NCI-H146 treated with DMSO at 0.1 percent for 48 hours (cell line): ENCODE measurements around the gene HTR3C.
"Not testable (repeated sequence)": the region's sequence is repeated elsewhere in the genome, so short reads cannot be mapped to it uniquely, and the experiment has no call there.

Experiments used
- DNase-seq: peaks from one replicate; lab custom pipeline; 2025; ENCODE audit not compliant: unreplicated experiment; lab: John Stamatoyannopoulos, UW

Gene HTR3C

GRCh38 chr3:184030536-184030935 is 22.3 kb upstream of the HTR3C start:
- no peak for DNase-seq

- no peak for DNase-seq
Measured at GRCh38 chr3:184031187-184031792, 21.6 kb upstream of the HTR3C start, which contains the start of gene HTR3D. HTR3D (plus strand) TSS chr3:184031742; CDS start chr3:184031742, 0 bp downstream.

GRCh38 chr3:184037816-184038215 is 15.0 kb upstream of the HTR3C start:
- no peak for DNase-seq

GRCh38 chr3:184038307-184038706 is 14.5 kb upstream of the HTR3C start:
- DNase-seq: not testable (repeated sequence)

- DNase-seq: no peak
Measured at GRCh38 chr3:184039414-184039813, 13.4 kb upstream of the HTR3C start.

DNA sequence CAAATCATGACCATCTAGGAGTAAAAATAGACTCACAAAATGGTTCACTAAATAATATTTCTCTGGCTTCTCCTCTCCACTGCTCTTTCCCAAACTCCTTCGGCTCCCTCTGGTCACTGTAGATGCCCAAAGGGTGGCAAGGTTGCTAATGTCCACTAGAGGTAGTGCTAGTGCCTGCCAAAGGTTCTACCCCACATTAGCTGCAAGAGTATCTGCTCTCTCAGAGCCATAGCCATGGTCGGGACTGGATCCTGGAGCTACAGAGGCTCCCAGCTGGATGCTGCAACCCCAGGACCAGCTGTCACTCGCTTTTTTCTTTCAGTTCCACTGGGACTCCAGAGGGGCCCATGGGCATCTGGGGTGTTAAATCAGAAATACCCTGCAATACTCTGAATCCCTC is 12.8 kb upstream of the HTR3C start:
- peak; percentile 86 for DNase-seq

DNA sequence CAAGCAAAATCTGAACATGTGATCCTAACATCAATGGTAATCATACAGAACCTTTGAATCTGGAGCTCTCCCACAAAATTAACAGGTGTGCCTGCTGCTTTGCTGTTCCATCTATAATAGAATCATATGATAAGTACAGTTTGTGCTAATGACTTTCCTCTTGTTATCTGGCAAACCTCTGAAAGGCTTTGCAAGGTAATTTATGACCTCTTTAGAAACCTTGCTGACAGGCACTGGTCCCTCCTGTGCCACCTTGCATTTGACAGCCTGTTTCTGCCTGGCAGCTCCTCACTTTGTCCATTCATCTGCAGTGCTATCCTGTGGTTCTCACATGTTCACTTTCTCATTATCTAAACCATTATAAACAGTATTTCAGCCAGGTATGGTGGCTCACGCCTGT is 10.2 kb upstream of the HTR3C start:
- DNase-seq: peak; percentile 99

GRCh38 chr3:184045995-184046394 is 6.9 kb upstream of the HTR3C start:
- no peak for DNase-seq

GRCh38 chr3:184050217-184050847 is 2.5 kb upstream of the HTR3C start:
- DNase-seq: peak; percentile 90

DNA sequence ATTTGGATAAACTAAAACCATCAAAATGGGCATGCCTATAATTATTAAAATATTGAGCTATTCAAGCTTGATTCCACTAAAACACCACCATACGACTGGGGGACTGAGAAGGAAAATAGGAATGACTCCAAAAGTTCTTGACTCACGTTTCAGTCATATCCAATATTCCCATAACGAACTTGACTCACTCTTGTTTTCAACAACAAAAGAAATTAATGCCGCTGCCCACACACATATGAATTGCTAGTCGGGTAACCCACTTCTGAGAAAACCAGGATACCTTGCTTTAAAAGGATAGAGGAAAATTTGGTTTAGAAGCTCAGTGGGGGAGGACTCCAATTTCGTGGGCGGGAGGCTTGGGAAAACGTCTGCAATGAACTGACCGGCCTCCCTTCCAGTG is 5.2 kb downstream of the HTR3C start:
- DNase-seq: no peak

GRCh38 chr3:184059424-184059823 is 6.6 kb downstream of the HTR3C start:
- DNase-seq: peak; percentile 24

DNA sequence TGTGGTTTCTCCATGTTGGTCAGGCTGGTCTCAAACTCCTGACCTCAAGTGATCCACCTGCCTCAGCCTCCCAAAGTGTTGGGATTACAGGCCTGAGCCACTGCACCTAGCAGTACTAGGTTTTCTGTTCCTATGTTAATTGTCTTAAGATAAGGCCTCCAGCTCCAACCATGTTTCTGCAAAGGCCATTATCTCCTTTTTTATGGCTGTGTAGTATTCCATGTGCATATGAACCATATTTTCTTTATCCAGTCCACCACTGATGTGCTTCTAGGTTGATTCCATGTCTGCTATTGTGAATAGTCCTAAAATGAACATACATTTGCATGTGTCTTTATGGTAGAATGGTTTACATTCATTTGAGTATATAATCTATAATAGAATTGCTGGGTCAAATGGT is 9.8 kb downstream of the HTR3C start:
- DNase-seq: no peak

- no peak for DNase-seq
Measured at GRCh38 chr3:184066211-184066610, 13.4 kb downstream of the HTR3C start.

GRCh38 chr3:184067573-184068055 is 14.8 kb downstream of the HTR3C start:
- no peak for DNase-seq

DNA sequence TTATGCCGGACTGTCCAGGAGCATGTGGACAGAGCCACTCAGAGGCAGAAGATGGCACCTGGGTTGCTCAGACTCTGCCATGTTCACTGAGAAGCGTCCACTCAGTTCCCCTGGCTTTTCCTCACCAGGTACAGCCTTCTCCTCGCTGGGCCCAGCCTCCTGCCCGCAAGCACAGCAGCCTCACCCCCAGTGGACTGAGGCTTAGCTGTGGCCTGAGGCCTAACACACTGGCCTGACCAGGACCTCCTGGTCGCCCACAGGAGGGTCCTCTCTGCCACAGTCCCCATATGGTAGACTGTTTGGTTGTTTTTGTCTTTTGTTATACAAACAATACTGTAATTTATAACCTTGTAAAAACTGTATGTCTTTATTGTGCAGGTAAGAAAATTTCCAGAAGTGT is 15.5 kb downstream of the HTR3C start:
- DNase-seq: no peak

DNA sequence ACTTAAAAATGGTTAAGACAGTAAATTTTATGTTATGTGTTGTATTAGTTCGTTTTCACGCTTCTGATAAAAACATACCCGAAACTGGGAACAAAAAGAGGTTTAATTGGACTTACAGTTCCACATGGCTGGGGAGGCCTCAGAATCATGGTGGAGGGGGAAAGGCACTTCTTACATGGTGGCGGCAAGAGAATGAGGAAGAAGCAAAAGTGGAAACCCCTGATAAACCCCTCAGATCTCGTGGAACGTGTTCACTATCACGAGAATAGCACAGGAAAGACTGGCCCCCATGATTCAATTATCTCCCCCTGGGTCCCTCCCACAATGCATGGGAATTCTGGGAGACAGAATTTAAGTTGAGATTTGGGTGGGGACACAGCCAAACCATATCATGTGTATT is 18.3 kb downstream of the HTR3C start:
- not testable (repeated sequence) for DNase-seq

DNA sequence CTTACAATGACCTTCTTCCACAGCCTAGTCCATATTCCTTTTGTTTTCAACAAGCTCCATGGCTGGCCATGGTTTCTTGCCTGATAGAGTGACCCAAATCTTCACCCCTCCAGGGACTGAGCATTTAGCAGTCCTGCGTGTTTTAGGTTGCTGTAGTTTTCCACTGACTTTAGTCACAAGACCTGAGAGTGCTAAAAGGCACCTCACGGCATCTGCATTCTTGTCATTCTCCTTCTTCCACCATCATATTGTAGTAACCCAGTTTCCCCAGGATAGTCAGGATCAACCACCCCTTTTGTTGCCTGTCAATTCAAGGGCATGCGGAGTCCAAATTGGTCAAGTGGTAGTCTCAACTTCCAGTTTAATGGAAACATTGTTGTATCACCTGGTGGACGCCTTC is 20.8 kb downstream of the HTR3C start:
- no peak for DNase-seq

- DNase-seq: no peak
Measured at GRCh38 chr3:184075901-184076300, 23.1 kb downstream of the HTR3C start.

DNA sequence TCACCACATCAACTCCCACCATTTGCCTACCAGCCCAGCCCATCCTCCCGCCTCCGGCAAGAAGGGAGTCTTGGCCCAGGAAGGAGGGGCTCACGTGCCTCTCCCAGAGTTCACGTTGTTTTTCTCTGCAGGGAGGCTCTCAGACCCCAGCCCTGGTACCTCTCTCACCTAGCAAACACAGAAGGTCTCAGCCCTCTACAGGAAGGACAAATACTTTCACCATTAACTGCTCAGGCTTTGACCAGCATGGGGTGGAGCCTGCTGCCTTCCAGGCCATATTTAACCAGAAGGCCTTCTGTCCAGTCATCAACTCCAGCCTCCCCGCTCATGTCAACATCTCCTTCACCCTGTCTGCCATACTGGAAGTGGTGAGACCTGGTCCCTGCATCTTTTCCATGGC is 25.0 kb downstream of the HTR3C start:
- peak; percentile 47 for DNase-seq

DNA sequence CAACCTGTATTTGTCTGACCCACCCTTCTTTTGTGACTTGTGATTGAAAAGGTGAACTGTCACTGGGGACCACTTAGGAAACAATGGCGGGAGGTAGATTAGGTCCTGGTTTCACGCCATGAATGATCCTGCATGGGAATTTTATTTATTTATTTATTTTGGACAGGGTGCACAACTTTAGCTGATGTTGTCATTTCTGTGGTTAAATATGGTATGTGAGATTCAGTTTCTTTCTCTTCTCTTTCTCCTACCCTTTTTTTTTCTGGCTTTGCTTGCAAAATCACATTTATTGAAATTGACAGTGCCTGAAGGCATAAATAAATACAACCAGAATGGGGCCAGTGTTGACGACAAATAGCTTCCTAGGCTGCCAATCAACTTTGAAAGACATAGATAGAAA is 26.0 kb downstream of the HTR3C start:
- no peak for DNase-seq

- DNase-seq: no peak
Measured at GRCh38 chr3:184081116-184081830, 28.4 kb downstream of the HTR3C start.

DNA sequence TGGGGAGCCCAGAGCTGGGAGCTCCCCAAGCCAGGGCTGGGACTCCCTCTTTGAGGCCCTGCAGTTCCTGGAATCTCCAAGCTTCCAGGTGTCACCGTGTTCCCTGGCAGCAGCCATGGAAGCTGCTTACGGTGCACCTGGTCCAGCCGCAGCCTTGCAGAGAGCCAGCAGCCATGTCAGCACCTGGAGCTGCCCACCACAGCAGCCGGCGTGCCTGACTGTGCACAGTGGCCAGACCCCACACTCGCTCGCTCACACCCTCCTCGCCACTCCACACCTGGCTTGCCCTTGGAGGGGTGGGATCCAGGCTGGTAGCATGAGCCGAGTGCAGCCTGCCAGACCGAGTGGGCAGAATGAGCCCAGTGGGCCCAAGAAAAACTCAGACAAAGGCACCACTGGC is 29.2 kb downstream of the HTR3C start:
- DNase-seq: no peak
